ENCODE data around the gene VSX2.

Gene VSX2

DNA sequence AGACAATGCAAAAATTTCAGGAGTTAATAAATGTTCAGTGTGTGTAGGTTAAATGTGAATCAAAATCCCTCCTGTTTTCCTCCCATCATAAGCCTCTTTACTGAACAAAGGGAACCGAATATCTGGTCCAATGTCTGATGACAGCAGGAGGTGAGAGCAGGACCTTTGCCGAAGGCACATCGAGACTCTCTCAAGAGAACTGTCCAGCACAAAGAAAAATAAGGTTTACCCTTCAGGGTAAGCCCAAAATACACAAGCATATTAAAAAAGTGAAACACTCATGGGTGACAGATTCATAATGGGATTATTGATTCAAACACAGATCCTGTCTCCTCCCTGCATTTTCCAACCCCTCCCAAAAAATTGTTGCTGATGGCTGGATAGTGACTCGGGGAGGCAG, 4.2 kb upstream of the VSX2 start:
- no peaks in the 10 kb centered on the region for H3K36me3 ChIP-seq (ENCODE audit: control insufficient read depth, insufficient read depth, low read length)
- no peak for TF ChIP-seq CTCF (IDR thresholded peaks at IDR 0.05; ENCODE audit: insufficient read depth, low read length, poor library complexity, severe bottlenecking)
- H3K27me3 ChIP-seq (replicated peaks; ENCODE audit: control insufficient read depth, insufficient read depth, low read length) = peaks cover 5% of the 10 kb centered on the region
- no peak overlapping the region for H3K4me3 ChIP-seq (replicated peaks; ENCODE audit: low read depth, low read length)
- DNase-seq (ENCODE audit: extremely low read depth, insufficient read length) = no peak

- no peaks in the 10 kb centered on the region for H3K36me3 ChIP-seq (ENCODE audit: control insufficient read depth, insufficient read depth, low read length)
- H3K27me3 ChIP-seq (replicated peaks; ENCODE audit: control insufficient read depth, insufficient read depth, low read length) = peaks cover 5% of the 10 kb centered on the region
- DNase-seq (ENCODE audit: extremely low read depth, insufficient read length) = no peak
- no peak overlapping the region for H3K4me3 ChIP-seq (replicated peaks; ENCODE audit: low read depth, low read length)
- no peak for TF ChIP-seq CTCF (IDR thresholded peaks at IDR 0.05; ENCODE audit: insufficient read depth, low read length, poor library complexity, severe bottlenecking)
Observed at GRCh38 chr14:74237441-74237840, 1.8 kb upstream of the VSX2 start.

- peaks cover 10% of the 10 kb centered on the region for H3K27me3 ChIP-seq (replicated peaks; ENCODE audit: control insufficient read depth, insufficient read depth, low read length)
- peak overlapping the region; percentile 5; the same call in 1 of the 2 replicates for H3K4me3 ChIP-seq (replicated peaks; ENCODE audit: low read depth, low read length)
- DNase-seq (ENCODE audit: extremely low read depth, insufficient read length) = no peak
- no peak for TF ChIP-seq CTCF (IDR thresholded peaks at IDR 0.05; ENCODE audit: insufficient read depth, low read length, poor library complexity, severe bottlenecking)
- no peaks in the 10 kb centered on the region for H3K36me3 ChIP-seq (ENCODE audit: control insufficient read depth, insufficient read depth, low read length)
Observed at GRCh38 chr14:74239848-74240793, 872 bp downstream of the VSX2 start.

- peak overlapping the region; percentile 5 for H3K4me3 ChIP-seq (replicated peaks; ENCODE audit: low read depth, low read length)
- no peaks in the 10 kb centered on the region for H3K36me3 ChIP-seq (ENCODE audit: control insufficient read depth, insufficient read depth, low read length)
- TF ChIP-seq CTCF (IDR thresholded peaks at IDR 0.05; ENCODE audit: insufficient read depth, low read length, poor library complexity, severe bottlenecking) = no peak
- H3K27me3 ChIP-seq (replicated peaks; ENCODE audit: control insufficient read depth, insufficient read depth, low read length) = peaks cover 10% of the 10 kb centered on the region
- DNase-seq (ENCODE audit: extremely low read depth, insufficient read length) = no peak
Observed at GRCh38 chr14:74240794-74241651, 1.8 kb downstream of the VSX2 start.

DNA sequence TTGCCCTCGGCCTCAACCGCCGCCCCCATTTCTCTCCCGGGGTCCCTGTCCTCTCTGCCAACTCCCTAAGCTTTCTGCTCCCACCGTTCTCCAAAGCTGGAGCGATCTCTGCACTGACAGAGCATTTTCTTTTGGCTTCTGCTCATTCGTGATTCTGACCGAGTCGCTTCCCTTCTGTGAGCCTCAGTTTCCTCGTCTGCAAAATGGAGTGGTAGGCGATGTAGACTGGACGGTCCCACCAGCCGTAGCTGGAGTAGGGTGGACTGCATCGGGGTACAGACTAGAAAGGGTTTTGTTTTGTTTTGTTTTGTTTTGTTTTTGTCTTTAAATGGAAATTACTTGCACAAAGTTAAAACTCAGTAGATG, 2.4 kb downstream of the VSX2 start:
- H3K4me3 ChIP-seq (replicated peaks; ENCODE audit: low read depth, low read length) = no peak overlapping the region
- H3K27me3 ChIP-seq (replicated peaks; ENCODE audit: control insufficient read depth, insufficient read depth, low read length) = peaks cover 10% of the 10 kb centered on the region
- no peak for TF ChIP-seq CTCF (IDR thresholded peaks at IDR 0.05; ENCODE audit: insufficient read depth, low read length, poor library complexity, severe bottlenecking)
- no peaks in the 10 kb centered on the region for H3K36me3 ChIP-seq (ENCODE audit: control insufficient read depth, insufficient read depth, low read length)
- no peak for DNase-seq (ENCODE audit: extremely low read depth, insufficient read length)
